Glutamatergic neuron (in vitro differentiated cells): Measurements from ENCODE around the gene SAMD5. TPM values are rescaled to one million over a fixed set of nuclear protein-coding genes. Genes with fewer than 3 reads are reported as not detected.

Experiments
- DNase-seq: peaks from one replicate; pipeline ENCODE4 v3.0.0; 2022
- H3K27ac Mint-ChIP-seq: one replicate; pipeline ENCODE4 v1.8.0; 2020; ENCODE audit warnings: mild to moderate bottlenecking, mixed read lengths, inconsistent platforms; ENCODE audit not compliant: unreplicated experiment
- H3K27me3 Mint-ChIP-seq: one replicate; pipeline ENCODE4 v1.8.0; 2020; ENCODE audit warnings: mild to moderate bottlenecking, moderate library complexity, mixed read lengths, inconsistent platforms; ENCODE audit not compliant: unreplicated experiment
- H3K36me3 Mint-ChIP-seq: one replicate; pipeline ENCODE4 v1.8.0; 2020; ENCODE audit warnings: mild to moderate bottlenecking, mixed read lengths, inconsistent platforms; ENCODE audit not compliant: unreplicated experiment
- H3K4me1 Mint-ChIP-seq: one replicate; pipeline ENCODE4 v1.8.0; 2020; ENCODE audit warnings: mild to moderate bottlenecking, low read depth, mixed read lengths, inconsistent platforms; ENCODE audit not compliant: unreplicated experiment
- H3K4me3 Mint-ChIP-seq: one replicate; pipeline ENCODE4 v1.8.0; 2020; ENCODE audit warnings: mild to moderate bottlenecking, mixed read lengths, inconsistent platforms; ENCODE audit not compliant: unreplicated experiment
- H3K9me3 Mint-ChIP-seq: one replicate; pipeline ENCODE4 v1.8.0; 2020; ENCODE audit warnings: mild to moderate bottlenecking, moderate library complexity, mixed read lengths, inconsistent platforms; ENCODE audit not compliant: unreplicated experiment
- total RNA-seq: library from RNA; stranded (reverse); fragmentation: NEBNext Ultra II Directional; extraction: Animal tissue kit (Norgen Biotek cat#: 25700); gene quantifications from one replicate; pipeline ENCODE4 v1.2.1, GENCODE V29; 2021; ENCODE audit not compliant: unreplicated experiment
- TF ChIP-seq, protein P1 (sequence below): fragments of 200-600 bp; sonication (generic); IDR thresholded peaks from one replicate; pipeline ENCODE4 v1.5.0; 2021; ENCODE audit not compliant: partially characterized antibody, unreplicated experiment

Gene SAMD5
- total RNA-seq, 1 donor from 2014 or later: 1.6 TPM

DNA sequence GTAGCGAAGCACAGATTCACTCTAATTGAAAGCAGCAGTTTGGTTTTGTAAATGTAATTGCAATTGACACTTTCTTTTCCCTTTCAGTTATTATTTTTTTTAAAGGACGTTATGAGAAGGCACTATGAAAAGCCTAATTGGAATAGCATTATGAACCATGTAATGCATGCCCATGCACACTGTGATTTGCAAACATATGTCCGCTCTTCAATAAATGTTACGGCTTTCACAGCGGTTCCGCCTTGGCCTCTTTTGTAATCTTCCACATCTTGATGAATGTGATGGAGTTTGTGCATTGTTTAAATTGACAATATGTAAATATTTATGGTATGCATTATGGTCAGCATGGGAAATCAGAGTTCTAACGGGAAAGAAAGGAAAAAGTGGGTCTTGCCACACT lies 61.3 kb downstream of the SAMD5 start:
- no peak for DNase-seq
- Mint-ChIP-seq H3K4me3 (no peak overlapping the region), H3K9me3 (no peaks in the 10 kb centered on the region), H3K27ac (no peak overlapping the region), H3K36me3 (no peaks in the 10 kb centered on the region), H3K4me1 (no peaks in the 10 kb centered on the region), H3K27me3 (no peaks in the 10 kb centered on the region)
- TF ChIP-seq, protein P1, sequence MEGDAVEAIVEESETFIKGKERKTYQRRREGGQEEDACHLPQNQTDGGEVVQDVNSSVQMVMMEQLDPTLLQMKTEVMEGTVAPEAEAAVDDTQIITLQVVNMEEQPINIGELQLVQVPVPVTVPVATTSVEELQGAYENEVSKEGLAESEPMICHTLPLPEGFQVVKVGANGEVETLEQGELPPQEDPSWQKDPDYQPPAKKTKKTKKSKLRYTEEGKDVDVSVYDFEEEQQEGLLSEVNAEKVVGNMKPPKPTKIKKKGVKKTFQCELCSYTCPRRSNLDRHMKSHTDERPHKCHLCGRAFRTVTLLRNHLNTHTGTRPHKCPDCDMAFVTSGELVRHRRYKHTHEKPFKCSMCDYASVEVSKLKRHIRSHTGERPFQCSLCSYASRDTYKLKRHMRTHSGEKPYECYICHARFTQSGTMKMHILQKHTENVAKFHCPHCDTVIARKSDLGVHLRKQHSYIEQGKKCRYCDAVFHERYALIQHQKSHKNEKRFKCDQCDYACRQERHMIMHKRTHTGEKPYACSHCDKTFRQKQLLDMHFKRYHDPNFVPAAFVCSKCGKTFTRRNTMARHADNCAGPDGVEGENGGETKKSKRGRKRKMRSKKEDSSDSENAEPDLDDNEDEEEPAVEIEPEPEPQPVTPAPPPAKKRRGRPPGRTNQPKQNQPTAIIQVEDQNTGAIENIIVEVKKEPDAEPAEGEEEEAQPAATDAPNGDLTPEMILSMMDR: no peak

DNA sequence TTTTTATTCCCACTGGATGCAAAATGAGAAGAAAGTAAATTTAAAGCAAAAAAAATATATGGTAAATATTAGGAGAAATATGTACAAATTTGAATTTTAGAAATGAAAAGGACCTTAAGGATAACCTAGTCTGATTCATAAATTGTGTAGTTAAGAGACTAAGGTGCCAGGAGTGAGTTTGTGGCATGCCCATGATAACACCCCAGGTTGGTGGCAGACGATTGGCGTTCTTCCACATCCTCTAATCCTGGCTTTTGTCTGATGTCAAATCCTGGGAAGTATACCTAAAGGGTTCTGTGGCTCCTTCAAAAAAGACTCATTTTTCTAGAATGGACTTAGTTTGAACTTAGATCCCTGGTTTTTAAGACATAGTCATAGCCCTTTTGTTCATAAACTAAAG lies 62.2 kb downstream of the SAMD5 start:
- no peak for DNase-seq
- Mint-ChIP-seq H3K27ac (no peak overlapping the region), H3K27me3 (no peaks in the 10 kb centered on the region), H3K4me3 (no peak overlapping the region), H3K36me3 (no peaks in the 10 kb centered on the region), H3K9me3 (no peaks in the 10 kb centered on the region), H3K4me1 (no peaks in the 10 kb centered on the region)
- TF ChIP-seq, protein P1: no peak

DNA sequence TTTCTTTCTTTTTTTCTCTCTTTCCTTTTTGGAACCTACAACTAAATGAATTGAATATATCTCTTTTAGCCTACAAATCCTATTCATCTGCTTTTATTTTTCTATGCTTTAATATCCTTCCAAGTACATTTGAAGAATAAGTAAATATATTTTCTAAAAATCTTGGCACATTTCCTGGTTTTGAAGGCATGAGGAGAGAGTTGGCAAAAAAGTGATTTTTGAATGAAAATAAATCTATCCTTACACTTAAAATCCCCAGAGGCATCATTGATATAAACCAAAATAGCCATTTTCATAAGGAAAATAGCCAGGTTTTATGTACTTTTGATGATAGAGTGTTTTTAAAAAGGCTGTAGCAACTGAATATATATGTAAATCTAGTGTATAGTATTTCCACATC lies 69.0 kb downstream of the SAMD5 start:
- TF ChIP-seq, protein P1: no peak
- Mint-ChIP-seq H3K27ac (no peak overlapping the region), H3K4me3 (no peak overlapping the region), H3K27me3 (no peaks in the 10 kb centered on the region), H3K4me1 (no peaks in the 10 kb centered on the region), H3K9me3 (no peaks in the 10 kb centered on the region), H3K36me3 (no peaks in the 10 kb centered on the region)
- no peak for DNase-seq

DNA sequence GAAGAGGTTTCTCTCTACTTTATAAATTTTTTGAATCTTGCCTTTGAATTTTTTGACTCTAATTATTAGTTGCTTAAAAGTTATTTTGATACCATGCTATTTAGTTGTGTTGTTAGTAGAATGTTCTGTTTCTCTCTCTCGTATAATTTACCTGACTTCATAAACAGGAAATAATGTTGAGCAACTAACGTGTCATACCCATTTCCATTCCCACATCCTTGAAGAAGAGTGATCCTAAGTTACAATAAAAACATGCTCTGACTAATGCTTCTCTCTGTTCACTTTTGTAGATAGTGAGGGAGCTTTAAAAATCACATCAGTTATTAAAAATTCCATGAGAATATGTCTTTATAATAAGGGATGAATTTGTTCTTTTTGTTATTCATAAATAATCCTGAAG lies 69.7 kb downstream of the SAMD5 start:
- no peaks in the 10 kb centered on the region for H3K4me1 Mint-ChIP-seq
- no peaks in the 10 kb centered on the region for H3K27me3 Mint-ChIP-seq
- H3K4me3 Mint-ChIP-seq: no peak overlapping the region
- TF ChIP-seq, protein P1: no peak
- H3K27ac Mint-ChIP-seq: no peak overlapping the region
- H3K36me3 Mint-ChIP-seq: no peaks in the 10 kb centered on the region
- no peak for DNase-seq
- no peaks in the 10 kb centered on the region for H3K9me3 Mint-ChIP-seq

DNA sequence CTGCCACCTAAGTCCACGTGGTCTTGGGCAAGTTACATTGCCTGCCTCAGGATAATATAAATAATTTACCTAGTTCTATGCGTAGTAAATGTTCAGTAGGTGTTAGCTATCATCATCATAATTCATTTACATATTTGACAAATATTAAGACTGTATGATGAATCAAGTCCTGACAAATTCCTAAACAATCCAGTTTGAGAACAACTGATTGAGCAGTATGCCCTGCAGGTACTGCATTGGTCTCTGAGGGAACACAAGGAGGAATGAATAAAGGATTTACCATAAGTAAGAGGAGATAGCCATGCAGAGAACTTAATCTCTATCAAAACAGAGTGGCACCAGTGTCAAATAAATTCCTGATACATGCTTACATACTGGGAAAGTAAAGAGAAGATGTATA lies 70.4 kb downstream of the SAMD5 start:
- TF ChIP-seq, protein P1: no peak
- no peak for DNase-seq
- Mint-ChIP-seq H3K36me3 (no peaks in the 10 kb centered on the region), H3K4me1 (no peaks in the 10 kb centered on the region), H3K4me3 (no peak overlapping the region), H3K27ac (no peak overlapping the region), H3K9me3 (no peaks in the 10 kb centered on the region), H3K27me3 (no peaks in the 10 kb centered on the region)
